Measurements from ENCODE around the gene OR9G4. TPM values are rescaled to one million over a fixed set of nuclear protein-coding genes. Genes with fewer than 3 reads are reported as not detected.
A peak's percentile ranks its signal among the peaks of the same experiment; 100 is the strongest.

OR9G4 gene
- not detected in 2 replicates for total RNA-seq

DNA sequence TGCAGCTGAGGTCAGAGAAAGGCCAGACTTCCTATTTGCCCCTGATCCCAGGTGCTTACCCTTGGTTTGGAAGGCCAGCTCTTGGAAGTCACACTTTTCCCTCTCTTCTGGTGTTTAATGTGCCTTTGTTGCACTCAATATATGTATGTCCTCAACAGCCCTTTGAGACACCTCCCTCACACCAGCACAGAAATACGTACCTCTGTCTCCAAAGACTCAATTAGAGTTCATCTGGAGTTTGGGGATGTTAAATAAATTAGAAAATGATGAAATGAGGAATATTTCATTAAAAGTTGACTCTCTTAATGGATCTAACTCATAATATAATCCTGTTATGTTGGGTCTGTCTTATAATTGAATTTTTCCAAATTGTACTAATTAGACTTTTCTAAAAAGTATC is at the start of gene OR9G4:
OR9G4 (minus strand) TSS at position 101 of the 400 bp plus-strand sequence. CDS start 4,931 bp downstream, outside the sequence.
- no peak for DNase-seq (ENCODE audit: low read depth in 2 of 2)

DNA sequence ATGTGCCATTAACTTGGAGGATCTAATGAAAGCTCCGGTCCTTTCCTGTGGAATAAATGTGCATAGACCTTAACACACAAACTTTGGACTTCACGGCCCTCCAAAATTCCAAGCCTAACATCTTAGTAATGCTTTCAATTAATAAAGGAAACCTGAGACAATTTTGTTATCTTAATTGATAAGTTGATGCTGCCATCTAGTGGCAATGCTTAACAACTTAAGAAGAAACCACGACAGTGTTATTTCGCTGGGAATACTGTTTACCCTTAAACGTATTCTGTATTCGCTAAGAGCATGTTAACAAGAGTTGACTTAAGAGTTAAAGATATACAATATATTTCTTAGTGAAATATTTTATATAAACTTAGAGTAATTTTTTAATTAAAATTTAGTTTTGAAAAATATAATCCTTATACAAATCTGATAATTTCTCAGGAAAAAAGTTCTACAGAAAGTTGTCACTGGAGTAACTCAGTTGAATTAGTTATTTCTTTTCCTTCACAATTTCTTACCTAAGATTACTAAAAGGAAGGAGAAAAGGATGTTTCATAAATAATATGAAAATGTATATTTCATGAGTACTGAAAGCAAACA is 35.0 kb upstream of the OR9G4 start:
- peak; percentile 37 to 65 for DNase-seq (ENCODE audit: low read depth in 2 of 2)

DNA sequence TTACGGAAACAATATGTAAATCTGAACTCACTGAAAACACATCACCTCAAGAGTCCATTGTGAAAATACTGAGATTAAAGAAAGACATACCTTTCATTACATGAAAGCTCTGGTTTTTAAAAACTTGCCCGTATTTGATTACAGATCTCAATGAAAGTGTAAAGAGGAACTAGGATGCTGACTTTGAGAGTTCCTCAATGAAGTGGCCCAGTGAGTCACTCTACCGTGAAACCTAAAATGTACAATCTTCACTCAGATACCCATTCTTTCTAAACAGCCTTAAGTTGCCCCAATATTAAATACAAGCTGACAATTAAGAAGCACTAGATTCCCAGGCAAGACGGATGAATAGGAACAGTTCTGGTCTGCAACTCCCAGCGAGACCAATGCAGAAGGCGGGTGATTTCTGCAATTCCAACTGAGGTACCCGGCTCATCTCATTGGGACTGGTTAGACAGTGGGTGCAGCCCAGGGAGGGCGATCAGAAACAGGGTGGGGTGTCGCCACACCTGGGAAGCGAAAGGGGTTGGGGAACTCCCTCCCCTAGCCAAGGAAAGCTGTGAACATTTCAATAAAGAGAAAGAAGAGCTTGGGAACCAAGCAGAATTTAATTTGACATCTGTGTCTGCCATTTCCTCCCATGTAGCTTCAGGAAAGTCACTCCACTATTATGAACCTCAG is 33.8 kb upstream of the OR9G4 start:
- no peak for DNase-seq (ENCODE audit: low read depth in 2 of 2)

DNA sequence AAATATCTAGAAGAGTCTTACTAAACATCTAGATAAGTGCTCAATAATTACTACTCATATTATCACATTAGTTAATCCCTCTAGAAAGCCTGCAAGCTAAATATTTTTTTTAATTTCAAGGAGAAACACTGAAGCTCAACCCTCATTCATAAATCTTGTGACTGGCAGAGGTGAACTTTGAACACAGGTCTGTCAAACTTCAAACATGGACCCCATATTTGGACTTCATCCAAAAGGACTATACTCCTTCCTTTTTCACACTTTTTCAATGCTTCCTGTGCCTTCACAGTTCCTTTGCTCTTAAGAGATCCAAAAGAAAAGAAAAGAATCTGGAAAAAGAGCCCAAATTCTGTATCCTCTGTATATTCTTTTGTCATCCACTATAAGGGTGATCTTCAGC is 28.3 kb upstream of the OR9G4 start:
- DNase-seq (ENCODE audit: low read depth in 2 of 2) = no peak

- DNase-seq (ENCODE audit: low read depth in 2 of 2) = no peak
Observed at GRCh38 chr11:56764976-56765375, 16.5 kb upstream of the OR9G4 start.

- no peak for DNase-seq (ENCODE audit: low read depth in 2 of 2)
Observed at GRCh38 chr11:56751480-56751879, 3.0 kb upstream of the OR9G4 start.

- DNase-seq (ENCODE audit: low read depth in 2 of 2) = no peak
Observed at GRCh38 chr11:56750190-56750589, 1.7 kb upstream of the OR9G4 start.

DNA sequence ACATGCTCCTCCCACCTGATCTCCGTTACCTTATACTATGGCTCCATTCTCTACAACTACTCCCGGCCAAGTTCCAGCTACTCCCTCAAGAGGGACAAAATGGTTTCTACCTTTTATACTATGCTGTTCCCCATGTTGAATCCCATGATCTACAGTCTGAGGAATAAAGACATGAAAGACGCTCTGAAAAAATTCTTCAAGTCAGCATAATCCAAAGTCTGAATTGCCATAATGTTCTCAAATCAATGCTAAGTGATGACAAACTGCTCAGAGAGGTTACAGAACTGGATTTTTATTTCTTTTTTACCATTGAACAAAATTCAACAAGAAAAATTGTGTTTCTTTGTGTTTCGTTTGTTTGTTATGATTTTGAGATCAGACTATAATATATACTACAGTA is 7.6 kb downstream of the OR9G4 start:
- DNase-seq (ENCODE audit: low read depth in 2 of 2) = no peak

DNA sequence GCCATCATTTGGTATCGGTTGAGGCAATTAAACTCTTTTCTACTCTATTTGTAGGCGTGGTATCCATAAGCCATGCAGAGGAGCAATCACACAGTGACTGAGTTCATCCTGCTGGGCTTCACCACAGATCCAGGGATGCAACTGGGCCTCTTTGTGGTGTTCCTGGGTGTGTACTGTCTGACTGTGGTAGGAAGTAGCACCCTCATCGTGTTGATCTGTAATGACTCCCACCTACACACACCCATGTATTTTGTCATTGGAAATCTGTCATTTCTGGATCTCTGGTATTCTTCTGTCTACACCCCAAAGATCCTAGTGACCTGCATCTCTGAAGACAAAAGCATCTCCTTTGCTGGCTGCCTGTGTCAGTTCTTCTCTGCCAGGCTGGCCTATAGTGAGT is 8.4 kb downstream of the OR9G4 start:
- DNase-seq (ENCODE audit: low read depth in 2 of 2) = no peak

DNA sequence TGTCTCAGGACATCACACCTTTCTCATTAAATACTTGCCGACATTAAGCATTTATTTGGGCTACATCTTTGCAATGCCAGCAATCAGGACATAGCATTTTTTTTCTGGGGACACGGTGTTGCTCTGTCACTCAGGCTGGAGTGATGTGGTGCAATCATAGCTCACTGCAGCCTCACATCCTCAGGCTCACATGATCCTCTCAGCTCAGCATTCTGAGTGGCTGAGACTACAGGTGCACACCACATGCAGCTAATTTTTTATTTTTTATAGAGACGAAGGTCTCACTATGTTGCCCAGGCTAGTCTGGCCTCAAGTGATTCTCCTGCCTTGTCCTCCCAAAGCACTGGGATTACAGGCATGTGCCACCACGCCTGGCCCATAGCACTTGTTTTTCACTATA is 28.0 kb downstream of the OR9G4 start:
- no peak for DNase-seq (ENCODE audit: low read depth in 2 of 2)

GRCh38 chr11:56716379-56716854 is 32.1 kb downstream of the OR9G4 start:
- DNase-seq (ENCODE audit: low read depth in 2 of 2) = no peak

DNA sequence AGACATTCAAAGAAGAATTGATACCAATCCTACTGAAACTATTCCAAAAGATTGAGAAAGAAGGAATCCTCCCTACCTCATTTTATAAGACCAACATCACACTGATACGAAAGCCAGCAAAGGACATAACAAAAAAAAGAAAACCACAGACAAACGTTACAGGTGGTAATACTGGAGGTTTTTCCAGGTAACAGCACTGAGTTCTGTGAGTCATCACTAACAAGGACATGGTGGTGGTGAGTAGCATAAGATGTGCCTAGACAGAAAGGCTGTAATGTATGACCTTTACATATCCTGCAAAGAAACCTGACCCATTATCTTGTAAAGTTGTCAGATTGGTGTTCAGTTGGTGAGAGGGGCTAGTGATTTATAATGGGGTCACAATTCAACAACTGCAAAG is 34.3 kb downstream of the OR9G4 start:
- no peak for DNase-seq (ENCODE audit: low read depth in 2 of 2)

- no peak for DNase-seq (ENCODE audit: low read depth in 2 of 2)
Observed at GRCh38 chr11:56706486-56706885, 42.0 kb downstream of the OR9G4 start.

- no peak for DNase-seq (ENCODE audit: low read depth in 2 of 2)
Observed at GRCh38 chr11:56705784-56706396, 42.6 kb downstream of the OR9G4 start.

DNA sequence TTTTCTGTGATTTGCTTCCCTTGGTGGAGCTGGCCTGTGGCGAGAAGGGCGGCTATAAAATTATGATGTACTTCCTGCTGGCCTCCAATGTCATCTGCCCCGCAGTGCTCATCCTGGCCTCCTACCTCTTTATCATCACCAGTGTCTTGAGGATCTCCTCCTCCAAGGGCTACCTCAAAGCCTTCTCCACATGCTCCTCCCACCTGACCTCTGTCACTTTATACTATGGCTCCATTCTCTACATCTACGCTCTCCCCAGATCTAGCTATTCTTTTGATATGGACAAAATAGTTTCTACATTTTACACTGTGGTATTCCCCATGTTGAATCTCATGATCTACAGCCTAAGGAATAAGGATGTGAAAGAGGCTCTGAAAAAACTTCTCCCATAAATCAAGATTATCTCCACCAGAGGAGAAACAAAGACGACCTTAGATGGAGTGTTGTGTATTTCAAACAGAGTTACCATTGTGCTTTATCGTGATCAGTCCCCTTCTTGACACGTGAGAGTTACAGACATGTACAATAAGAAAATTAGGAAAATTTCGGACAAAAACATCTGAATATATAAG is 47.5 kb downstream of the OR9G4 start:
- no peak for DNase-seq (ENCODE audit: low read depth in 2 of 2)

GRCh38 chr11:56700242-56700913 is 48.1 kb downstream of the OR9G4 start:
- no peak for DNase-seq (ENCODE audit: low read depth in 2 of 2)

GRCh38 chr11:56698795-56699194 is 49.7 kb downstream of the OR9G4 start, which contains the start of gene OR9G1:
OR9G1 (plus strand) TSS chr11:56699095; CDS start chr11:56700388, 1,293 bp downstream.
- no peak for DNase-seq (ENCODE audit: low read depth in 2 of 2)

GRCh38 chr11:56693428-56693827 is 55.1 kb downstream of the OR9G4 start:
- no peak for DNase-seq (ENCODE audit: low read depth in 2 of 2)

All from dermis microvascular lymphatic vessel endothelial cell (primary cell).